ENCODE data around the gene PRKG1.

DNA sequence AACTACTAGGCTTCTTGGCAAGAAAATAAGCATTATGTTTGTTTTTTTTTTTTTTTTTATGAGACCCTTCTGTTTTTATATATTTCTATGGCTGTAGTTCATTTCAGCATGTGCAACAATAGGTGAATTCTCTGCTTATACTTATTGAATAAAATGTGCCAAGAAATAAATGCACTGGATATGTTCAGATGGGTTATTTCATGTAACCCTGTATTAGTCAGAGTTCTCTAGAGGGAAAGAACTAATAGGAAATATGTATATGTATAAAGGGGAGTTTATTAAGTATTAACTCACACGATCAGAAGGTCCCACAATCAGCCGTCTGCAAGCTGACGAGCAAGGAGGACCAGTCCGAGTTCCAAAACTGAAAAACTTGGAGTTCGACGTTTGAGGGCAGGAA is 332.3 kb downstream of the PRKG1 start:
- TF ChIP-seq, protein P1, sequence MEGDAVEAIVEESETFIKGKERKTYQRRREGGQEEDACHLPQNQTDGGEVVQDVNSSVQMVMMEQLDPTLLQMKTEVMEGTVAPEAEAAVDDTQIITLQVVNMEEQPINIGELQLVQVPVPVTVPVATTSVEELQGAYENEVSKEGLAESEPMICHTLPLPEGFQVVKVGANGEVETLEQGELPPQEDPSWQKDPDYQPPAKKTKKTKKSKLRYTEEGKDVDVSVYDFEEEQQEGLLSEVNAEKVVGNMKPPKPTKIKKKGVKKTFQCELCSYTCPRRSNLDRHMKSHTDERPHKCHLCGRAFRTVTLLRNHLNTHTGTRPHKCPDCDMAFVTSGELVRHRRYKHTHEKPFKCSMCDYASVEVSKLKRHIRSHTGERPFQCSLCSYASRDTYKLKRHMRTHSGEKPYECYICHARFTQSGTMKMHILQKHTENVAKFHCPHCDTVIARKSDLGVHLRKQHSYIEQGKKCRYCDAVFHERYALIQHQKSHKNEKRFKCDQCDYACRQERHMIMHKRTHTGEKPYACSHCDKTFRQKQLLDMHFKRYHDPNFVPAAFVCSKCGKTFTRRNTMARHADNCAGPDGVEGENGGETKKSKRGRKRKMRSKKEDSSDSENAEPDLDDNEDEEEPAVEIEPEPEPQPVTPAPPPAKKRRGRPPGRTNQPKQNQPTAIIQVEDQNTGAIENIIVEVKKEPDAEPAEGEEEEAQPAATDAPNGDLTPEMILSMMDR (IDR thresholded peaks at IDR 0.05; ENCODE audit: borderline replicate concordance, extremely low read depth, low read length, poor library complexity, severe bottlenecking), result no peak
- TF ChIP-seq EZH2 (IDR thresholded peaks at IDR 0.05; ENCODE audit: borderline replicate concordance, low read depth, low read length, severe bottlenecking), result no peak
